ENCODE measurements around the gene APBA3.

APBA3 gene

DNA sequence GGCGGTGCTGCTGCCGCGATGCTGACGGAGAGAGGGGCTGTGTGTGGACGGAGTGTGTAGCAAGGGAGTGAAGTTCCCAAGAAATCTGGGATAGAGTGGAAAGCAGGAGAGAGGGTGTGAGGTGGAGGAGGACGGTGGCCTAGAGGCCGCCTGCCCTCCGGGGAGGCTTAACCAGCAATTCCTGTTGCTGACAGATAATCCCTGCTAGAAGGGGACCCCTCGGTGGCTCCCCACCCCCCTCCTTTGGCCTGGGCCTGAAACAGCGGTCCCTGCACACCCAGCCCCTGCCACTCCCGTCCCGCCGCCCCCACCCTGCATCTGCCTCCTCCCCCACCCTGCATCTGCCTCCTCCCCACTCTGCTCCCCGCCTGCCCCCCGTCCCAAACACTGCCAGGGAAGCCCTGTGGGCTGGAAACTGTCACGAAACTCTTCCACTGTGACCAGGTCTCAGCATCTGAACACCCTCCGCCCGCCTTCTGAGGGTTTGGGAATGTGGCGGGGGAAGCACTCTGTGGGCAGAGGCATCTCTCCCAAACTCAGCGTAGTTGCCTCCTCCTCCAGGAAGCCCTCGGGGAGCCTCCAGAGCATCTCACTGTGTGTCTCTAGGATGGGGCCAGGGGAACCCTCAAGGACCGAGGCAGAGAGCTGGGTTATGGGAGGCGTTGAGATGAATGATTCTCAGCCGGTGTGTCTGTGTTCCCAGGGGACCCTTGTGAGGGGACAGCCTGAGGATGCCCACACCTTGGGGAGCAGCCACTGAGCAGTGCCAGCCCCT lies 41.8 kb upstream of the APBA3 start:
- DNase-seq = no peak
- no peak overlapping the region for H3K4me3 ChIP-seq
- H3K27ac ChIP-seq = no peak overlapping the region
- H3K36me3 ChIP-seq = no peaks in the 10 kb centered on the region
- intact Hi-C loops (cut with DNase I; ENCODE audit: low total_unique reads) = no loop called here
- TF ChIP-seq, protein P1, sequence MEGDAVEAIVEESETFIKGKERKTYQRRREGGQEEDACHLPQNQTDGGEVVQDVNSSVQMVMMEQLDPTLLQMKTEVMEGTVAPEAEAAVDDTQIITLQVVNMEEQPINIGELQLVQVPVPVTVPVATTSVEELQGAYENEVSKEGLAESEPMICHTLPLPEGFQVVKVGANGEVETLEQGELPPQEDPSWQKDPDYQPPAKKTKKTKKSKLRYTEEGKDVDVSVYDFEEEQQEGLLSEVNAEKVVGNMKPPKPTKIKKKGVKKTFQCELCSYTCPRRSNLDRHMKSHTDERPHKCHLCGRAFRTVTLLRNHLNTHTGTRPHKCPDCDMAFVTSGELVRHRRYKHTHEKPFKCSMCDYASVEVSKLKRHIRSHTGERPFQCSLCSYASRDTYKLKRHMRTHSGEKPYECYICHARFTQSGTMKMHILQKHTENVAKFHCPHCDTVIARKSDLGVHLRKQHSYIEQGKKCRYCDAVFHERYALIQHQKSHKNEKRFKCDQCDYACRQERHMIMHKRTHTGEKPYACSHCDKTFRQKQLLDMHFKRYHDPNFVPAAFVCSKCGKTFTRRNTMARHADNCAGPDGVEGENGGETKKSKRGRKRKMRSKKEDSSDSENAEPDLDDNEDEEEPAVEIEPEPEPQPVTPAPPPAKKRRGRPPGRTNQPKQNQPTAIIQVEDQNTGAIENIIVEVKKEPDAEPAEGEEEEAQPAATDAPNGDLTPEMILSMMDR (IDR thresholded peaks at IDR 0.05) = no peak
- peaks cover 0 to 12% (median 9%) of the 10 kb centered on the region in 4 donors for H3K4me1 ChIP-seq
- no peaks in the 10 kb centered on the region for H3K9me3 ChIP-seq
- H3K27me3 ChIP-seq = peaks cover 0 to 73% of the 10 kb centered on the region in 2 donors

DNA sequence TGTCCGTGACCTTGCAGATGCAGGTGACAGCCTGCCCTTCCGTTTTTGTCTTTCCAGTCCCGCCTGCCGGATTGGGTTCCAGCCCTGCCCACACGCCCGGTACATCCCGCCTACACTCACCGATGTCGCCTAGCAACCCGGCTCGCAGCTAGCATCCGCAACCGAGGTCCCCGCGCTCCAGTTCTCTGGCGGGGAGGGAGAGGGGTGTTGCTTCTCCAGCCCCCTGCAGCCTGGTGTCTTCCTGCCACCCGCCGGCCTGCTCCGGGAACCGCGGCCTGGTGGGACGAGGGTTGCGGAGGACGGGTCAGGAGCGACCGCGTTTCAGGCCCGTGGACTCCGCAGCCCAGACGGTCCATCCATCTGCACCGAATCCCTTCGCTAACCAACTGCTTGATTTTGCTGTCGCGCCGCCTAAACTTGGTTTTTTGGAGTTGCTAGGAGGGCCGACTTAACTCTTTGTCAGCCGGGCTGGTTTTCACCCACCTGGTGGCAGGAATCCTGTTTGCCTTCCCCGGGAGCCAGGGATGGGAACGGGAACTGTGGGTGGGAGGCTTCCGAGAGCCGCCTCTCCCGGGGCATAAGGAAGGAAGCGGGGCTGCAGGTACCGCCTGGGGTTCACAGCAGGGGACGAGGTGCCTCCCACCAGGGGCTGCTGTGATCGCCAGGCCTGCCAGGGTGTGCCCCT lies 40.1 kb upstream of the APBA3 start:
- peak overlapping the region in 1 of 2 donors; percentile 25 for H3K4me3 ChIP-seq
- H3K27ac ChIP-seq = no peak overlapping the region
- H3K4me1 ChIP-seq = peaks cover 0 to 12% (median 9%) of the 10 kb centered on the region in 4 donors
- TF ChIP-seq, protein P1 (IDR thresholded peaks at IDR 0.05) = no peak
- no peak for DNase-seq
- H3K36me3 ChIP-seq = no peaks in the 10 kb centered on the region
- peaks cover 0 to 84% of the 10 kb centered on the region in 2 donors for H3K27me3 ChIP-seq
- peaks cover 0 to 9% (median 6%) of the 10 kb centered on the region in 3 donors for H3K9me3 ChIP-seq
- intact Hi-C loops (cut with DNase I; ENCODE audit: low total_unique reads) = no loop called here

DNA sequence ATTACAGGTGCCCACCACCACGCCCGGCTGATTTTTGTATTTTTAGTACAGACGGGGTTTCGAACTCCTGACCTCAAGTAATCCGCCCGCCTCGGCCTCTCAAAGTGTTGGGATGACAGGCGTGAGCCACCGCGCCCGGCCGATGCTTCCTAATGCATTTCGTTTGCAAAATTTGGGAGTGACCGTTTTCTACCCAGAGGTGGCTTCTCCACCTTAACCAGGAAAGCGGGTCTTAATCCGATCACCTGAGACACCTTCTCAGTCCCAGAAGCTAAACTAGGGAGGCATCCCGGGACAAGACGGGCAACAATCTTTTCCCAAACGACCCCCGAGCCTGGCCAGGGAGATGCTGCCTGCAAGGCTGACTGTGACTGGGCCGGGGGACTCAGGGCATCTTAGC lies 39.5 kb upstream of the APBA3 start:
- H3K4me1 ChIP-seq = peaks cover 0 to 12% (median 9%) of the 10 kb centered on the region in 4 donors
- intact Hi-C loops (cut with DNase I; ENCODE audit: low total_unique reads) = no loop called here
- H3K4me3 ChIP-seq = no peak overlapping the region
- TF ChIP-seq, protein P1 (IDR thresholded peaks at IDR 0.05) = no peak
- peaks cover 0 to 15% (median 9%) of the 10 kb centered on the region in 3 donors for H3K9me3 ChIP-seq
- H3K27ac ChIP-seq = no peak overlapping the region
- no peaks in the 10 kb centered on the region for H3K36me3 ChIP-seq
- H3K27me3 ChIP-seq = peaks cover 0 to 83% of the 10 kb centered on the region in 2 donors
- DNase-seq = no peak

DNA sequence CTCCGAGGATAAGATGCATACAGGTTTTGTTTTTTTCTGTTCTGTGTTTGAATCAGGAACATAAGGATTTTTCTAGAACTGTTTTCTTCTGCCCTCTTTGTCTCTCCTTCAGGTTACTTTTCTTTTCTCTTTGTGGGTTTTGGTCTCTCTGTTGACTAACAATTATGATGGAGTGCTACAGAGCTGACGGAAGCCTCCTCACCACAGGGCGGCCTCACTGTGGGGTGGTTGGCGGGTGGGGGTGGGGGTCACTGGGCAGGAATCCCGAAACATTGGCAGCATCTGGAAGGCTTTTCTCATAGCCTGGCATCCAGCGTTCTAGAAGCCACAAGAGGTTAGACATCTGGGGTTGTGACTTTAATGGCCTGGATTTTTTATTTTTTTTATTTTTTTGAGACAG lies 36.6 kb upstream of the APBA3 start:
- H3K4me1 ChIP-seq = peaks cover 0 to 12% (median 9%) of the 10 kb centered on the region in 4 donors
- no peak overlapping the region for H3K27ac ChIP-seq
- H3K36me3 ChIP-seq = no peaks in the 10 kb centered on the region
- intact Hi-C loops (cut with DNase I; ENCODE audit: low total_unique reads) = no loop called here
- TF ChIP-seq, protein P1 (IDR thresholded peaks at IDR 0.05) = no peak
- H3K9me3 ChIP-seq = peaks cover 0 to 15% (median 9%) of the 10 kb centered on the region in 3 donors
- no peak for DNase-seq
- H3K4me3 ChIP-seq = no peak overlapping the region
- H3K27me3 ChIP-seq = peaks cover 0 to 60% of the 10 kb centered on the region in 2 donors

DNA sequence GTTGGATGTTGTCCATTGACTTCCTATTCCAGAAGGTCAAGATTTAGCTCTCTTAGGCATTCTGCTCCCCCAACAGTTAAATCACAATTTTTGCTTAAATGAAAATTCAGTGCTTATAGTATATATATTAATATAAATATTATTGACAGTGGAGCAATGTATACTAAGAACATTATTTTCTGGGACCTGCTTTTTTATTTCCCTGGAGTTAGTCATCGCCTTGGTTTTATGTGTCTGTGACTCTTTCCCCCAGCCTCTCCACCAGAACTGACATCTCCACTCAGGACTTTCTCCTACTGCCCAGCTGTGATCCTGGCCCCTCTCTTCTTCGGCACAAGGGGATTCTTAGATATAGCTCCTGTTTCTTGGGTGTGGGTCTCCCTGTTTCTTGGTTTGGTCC lies 34.9 kb upstream of the APBA3 start:
- TF ChIP-seq, protein P1 (IDR thresholded peaks at IDR 0.05) = no peak
- peaks cover 0 to 48% of the 10 kb centered on the region in 2 donors for H3K27me3 ChIP-seq
- peaks cover 0 to 15% (median 9%) of the 10 kb centered on the region in 3 donors for H3K9me3 ChIP-seq
- H3K4me3 ChIP-seq = no peak overlapping the region
- no peak overlapping the region for H3K27ac ChIP-seq
- H3K36me3 ChIP-seq = no peaks in the 10 kb centered on the region
- no peak for DNase-seq
- peaks cover 0 to 5% (median 3%) of the 10 kb centered on the region in 4 donors for H3K4me1 ChIP-seq
- intact Hi-C loops (cut with DNase I; ENCODE audit: low total_unique reads) = no loop called here

Measured in tibial artery (tissue), 4 donors.